Fibroblast of the aortic adventitia (primary cell): ENCODE results near the gene THEM5. TPM values are rescaled to one million over a fixed set of nuclear protein-coding genes. Genes with fewer than 3 reads are reported as not detected.
A peak's percentile ranks its signal among the peaks of the same experiment; 100 is the strongest.
"Not testable (repeated sequence)": the region's sequence is repeated elsewhere in the genome, so short reads cannot be mapped to it uniquely, and the experiment has no call there.

Source experiments
- DNase-seq: peaks from one replicate; pipeline ENCODE4 v3.0.0-alpha.2; 2010; ENCODE audit warnings: low read depth
- H3K4me3 ChIP-seq: 2 replicates; pipeline ENCODE4 v1.5.1; 2011; ENCODE audit warnings: low read depth, mild to moderate bottlenecking, control low read depth, low read length, moderate library complexity
- CTCF ChIP-seq: IDR thresholded peaks from 2 replicates; pipeline ENCODE4 v1.5.1; 2011; ENCODE audit warnings: mild to moderate bottlenecking, low read length, control low read depth, inconsistent platforms; ENCODE audit not compliant: insufficient read depth
- total RNA-seq: library from RNA; depleted of rRNA; stranded (reverse); fragments of >200 nt; gene quantifications from 2 replicates; pipeline ENCODE4 v1.2.3, GENCODE V29; 2012; ENCODE audit warnings: low replicate concordance

Gene THEM5
- total RNA-seq, 1 donor: not detected

GRCh38 chr1:151881479-151881878, 28.0 kb upstream of the THEM5 start:
- TF ChIP-seq CTCF: no peak
- DNase-seq: no peak
- H3K4me3 ChIP-seq: no peak overlapping the region

GRCh38 chr1:151875419-151876097, 22.0 kb upstream of the THEM5 start:
- TF ChIP-seq CTCF: no peak
- no peak for DNase-seq
- H3K4me3 ChIP-seq: no peak overlapping the region

GRCh38 chr1:151872776-151873175, 19.3 kb upstream of the THEM5 start:
- DNase-seq, H3K4me3 ChIP-seq: not testable (repeated sequence)

- no peak for TF ChIP-seq CTCF
- no peak overlapping the region for H3K4me3 ChIP-seq
- no peak for DNase-seq
Measured at GRCh38 chr1:151871284-151872030, 17.9 kb upstream of the THEM5 start.

GRCh38 chr1:151868486-151868885, 15.0 kb upstream of the THEM5 start:
- no peak for TF ChIP-seq CTCF
- DNase-seq: no peak
- no peak overlapping the region for H3K4me3 ChIP-seq

- H3K4me3 ChIP-seq: no peak overlapping the region
- DNase-seq: peak; percentile 85
- no peak for TF ChIP-seq CTCF
Measured at GRCh38 chr1:151867765-151868411, 14.4 kb upstream of the THEM5 start.

- TF ChIP-seq CTCF: no peak
- no peak overlapping the region for H3K4me3 ChIP-seq
- DNase-seq: peak; percentile 57
Measured at GRCh38 chr1:151867321-151867720, 13.8 kb upstream of the THEM5 start.
